ENCODE results near the gene MCU.
"Not testable (repeated sequence)": the region's sequence is repeated elsewhere in the genome, so short reads cannot be mapped to it uniquely, and the experiment has no call there.

The MCU gene

DNA sequence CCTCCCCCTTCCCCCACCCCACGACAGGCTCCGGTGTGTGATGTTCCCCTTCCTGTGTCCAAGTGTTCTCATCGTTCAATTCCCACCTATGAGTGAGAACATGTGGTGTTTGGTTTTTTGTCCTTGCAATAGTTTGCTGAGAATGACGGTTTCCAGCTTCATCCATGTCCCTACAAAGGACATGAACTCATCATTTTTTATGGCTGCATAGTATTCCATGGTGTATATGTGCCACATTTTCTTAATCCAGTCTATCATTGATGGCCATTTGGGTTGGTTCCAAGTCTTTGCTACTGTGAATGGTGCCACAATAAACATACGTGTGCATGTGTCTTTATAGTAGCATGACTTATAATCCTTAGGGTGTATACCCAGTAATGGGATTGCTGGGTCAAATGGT is 17.8 kb upstream of the MCU start:
- not testable (repeated sequence) for H2BK120ac ChIP-seq (ENCODE audit: low read depth, low read length); H2BK5ac ChIP-seq (ENCODE audit: low read depth, low read length, poor library complexity, severe bottlenecking); H3K79me1 ChIP-seq (replicated peaks; ENCODE audit: low read length, poor library complexity, severe bottlenecking); H2BK15ac ChIP-seq (ENCODE audit: low read depth, poor library complexity, severe bottlenecking); H2AFZ ChIP-seq (ENCODE audit: low read depth, low read length); H3K23ac ChIP-seq (ENCODE audit: low read length in 2 of 2); H3K4me3 ChIP-seq (ENCODE audit: insufficient read depth in 1 of 2, low read depth in 1 of 2, low read length in 2 of 2); H3K27ac ChIP-seq (ENCODE audit: low read length, poor library complexity, severe bottlenecking); H3K36me3 ChIP-seq (ENCODE audit: control insufficient read depth in 1 of 2, insufficient read depth in 2 of 2, low read depth in 1 of 2, low read length in 2 of 2); H3K18ac ChIP-seq (ENCODE audit: low read depth in 1 of 2, low read length in 2 of 2); H2AK5ac ChIP-seq (ENCODE audit: low read length, severe bottlenecking); H4K91ac ChIP-seq (ENCODE audit: low read length); H3K4me1 ChIP-seq (ENCODE audit: control insufficient read depth, insufficient read depth, low read depth, low read length); H3K27me3 ChIP-seq (ENCODE audit: control insufficient read depth in 1 of 2, insufficient read depth in 1 of 2, low read length in 2 of 2); H3K9me3 ChIP-seq (ENCODE audit: control insufficient read depth, low read length); H3K9ac ChIP-seq (ENCODE audit: low read length); H2BK12ac ChIP-seq (ENCODE audit: low read length in 2 of 2); H3K14ac ChIP-seq (ENCODE audit: low read length in 2 of 2); DNase-seq; H3K4ac ChIP-seq (ENCODE audit: low read depth in 1 of 2, low read length in 2 of 2); H3K4me2 ChIP-seq (ENCODE audit: low read length, poor library complexity, severe bottlenecking); H4K8ac ChIP-seq (ENCODE audit: low read length)
- 86% methylated on average over 1 of the region's 5 CpGs for WGBS

DNA sequence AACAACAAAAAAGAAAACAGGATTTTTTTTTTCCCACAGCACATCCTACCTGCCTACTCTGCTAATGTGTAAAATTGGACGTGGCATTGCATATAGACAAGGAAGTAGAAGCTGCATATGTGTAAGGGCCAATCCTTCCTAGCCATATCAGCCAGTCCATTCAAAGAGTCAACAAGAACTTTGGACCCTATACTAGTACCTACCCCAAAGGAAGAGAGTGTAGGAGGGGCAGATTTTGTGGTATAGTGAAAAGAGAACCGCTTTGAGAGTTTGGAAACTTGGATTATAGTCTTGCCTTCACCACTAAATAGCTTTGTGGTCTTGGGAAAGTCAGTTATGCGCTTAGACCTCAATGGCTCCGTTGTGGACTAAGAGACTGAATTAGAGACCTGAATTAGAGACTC is 12.1 kb upstream of the MCU start:
- no peaks in the 10 kb centered on the region for H3K27me3 ChIP-seq (ENCODE audit: control insufficient read depth in 1 of 2, insufficient read depth in 1 of 2, low read length in 2 of 2)
- H3K36me3 ChIP-seq (ENCODE audit: control insufficient read depth in 1 of 2, insufficient read depth in 2 of 2, low read depth in 1 of 2, low read length in 2 of 2) = no peaks in the 10 kb centered on the region
- WGBS = 100% methylated on average over 3 of the region's 4 CpGs
- no peak overlapping the region for H3K4ac ChIP-seq (ENCODE audit: low read depth in 1 of 2, low read length in 2 of 2)
- no peak overlapping the region for H2AK5ac ChIP-seq (ENCODE audit: low read length, severe bottlenecking)
- DNase-seq = no peak
- H4K91ac ChIP-seq (ENCODE audit: low read length) = no peak overlapping the region
- no peak overlapping the region for H2BK15ac ChIP-seq (ENCODE audit: low read depth, poor library complexity, severe bottlenecking)
- no peaks in the 10 kb centered on the region for H3K9me3 ChIP-seq (ENCODE audit: control insufficient read depth, low read length)
- no peak overlapping the region for H3K27ac ChIP-seq (ENCODE audit: low read length, poor library complexity, severe bottlenecking)
- no peak overlapping the region for H4K8ac ChIP-seq (ENCODE audit: low read length)
- no peak overlapping the region for H2BK12ac ChIP-seq (ENCODE audit: low read length in 2 of 2)
- H3K18ac ChIP-seq (ENCODE audit: low read depth in 1 of 2, low read length in 2 of 2) = no peak overlapping the region
- no peak overlapping the region for H2AFZ ChIP-seq (ENCODE audit: low read depth, low read length)
- H3K4me1 ChIP-seq (ENCODE audit: control insufficient read depth, insufficient read depth, low read depth, low read length) = peaks cover 5% of the 10 kb centered on the region
- H3K4me3 ChIP-seq (ENCODE audit: insufficient read depth in 1 of 2, low read depth in 1 of 2, low read length in 2 of 2) = no peak overlapping the region
- H3K79me1 ChIP-seq (replicated peaks; ENCODE audit: low read length, poor library complexity, severe bottlenecking) = no peaks in the 10 kb centered on the region
- H2BK120ac ChIP-seq (ENCODE audit: low read depth, low read length) = no peak overlapping the region
- no peak overlapping the region for H3K23ac ChIP-seq (ENCODE audit: low read length in 2 of 2)
- no peak overlapping the region for H3K4me2 ChIP-seq (ENCODE audit: low read length, poor library complexity, severe bottlenecking)
- H2BK5ac ChIP-seq (ENCODE audit: low read depth, low read length, poor library complexity, severe bottlenecking) = no peak overlapping the region
- no peak overlapping the region for H3K14ac ChIP-seq (ENCODE audit: low read length in 2 of 2)
- H3K9ac ChIP-seq (ENCODE audit: low read length) = no peak overlapping the region

DNA sequence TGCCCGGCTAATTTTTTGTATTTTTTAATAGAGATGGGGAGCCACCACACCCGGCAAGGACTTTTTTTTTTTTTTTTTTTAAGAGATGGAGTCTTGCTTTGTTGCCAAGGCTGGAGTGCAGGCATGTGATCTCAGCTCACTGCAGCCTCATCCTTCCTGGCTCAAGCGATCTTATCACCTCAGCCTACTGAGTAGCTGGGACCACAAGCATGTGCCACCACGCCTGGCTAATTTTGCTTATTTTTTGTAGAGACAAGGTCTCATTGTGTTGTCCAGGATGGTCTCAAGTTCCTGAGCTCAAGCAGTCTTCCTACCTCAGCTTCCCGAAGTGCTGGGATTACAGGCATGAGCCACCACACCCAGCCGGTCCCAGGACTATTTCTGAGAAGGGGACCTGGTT is 9.3 kb upstream of the MCU start:
- Histone ChIP-seq H4K8ac (ENCODE audit: low read length) (no peak overlapping the region), H3K27me3 (ENCODE audit: control insufficient read depth in 1 of 2, insufficient read depth in 1 of 2, low read length in 2 of 2) (no peaks in the 10 kb centered on the region), H3K36me3 (ENCODE audit: control insufficient read depth in 1 of 2, insufficient read depth in 2 of 2, low read depth in 1 of 2, low read length in 2 of 2) (no peaks in the 10 kb centered on the region), H2AFZ (ENCODE audit: low read depth, low read length) (no peak overlapping the region), H3K4me1 (ENCODE audit: control insufficient read depth, insufficient read depth, low read depth, low read length) (peaks cover 5% of the 10 kb centered on the region), H4K91ac (ENCODE audit: low read length) (no peak overlapping the region), H3K4ac (ENCODE audit: low read depth in 1 of 2, low read length in 2 of 2) (no peak overlapping the region), H3K9ac (ENCODE audit: low read length) (no peak overlapping the region), H3K23ac (ENCODE audit: low read length in 2 of 2) (no peak overlapping the region), H3K14ac (ENCODE audit: low read length in 2 of 2) (no peak overlapping the region), H3K9me3 (ENCODE audit: control insufficient read depth, low read length) (no peaks in the 10 kb centered on the region), H3K18ac (ENCODE audit: low read depth in 1 of 2, low read length in 2 of 2) (no peak overlapping the region), H3K4me3 (ENCODE audit: insufficient read depth in 1 of 2, low read depth in 1 of 2, low read length in 2 of 2) (no peak overlapping the region), H3K27ac (ENCODE audit: low read length, poor library complexity, severe bottlenecking) (no peak overlapping the region), H2BK5ac (ENCODE audit: low read depth, low read length, poor library complexity, severe bottlenecking) (no peak overlapping the region), H2BK15ac (ENCODE audit: low read depth, poor library complexity, severe bottlenecking) (no peak overlapping the region), H2BK12ac (ENCODE audit: low read length in 2 of 2) (no peak overlapping the region), H2BK120ac (ENCODE audit: low read depth, low read length) (no peak overlapping the region), H2AK5ac (ENCODE audit: low read length, severe bottlenecking) (no peak overlapping the region), H3K79me1 (replicated peaks; ENCODE audit: low read length, poor library complexity, severe bottlenecking) (no peaks in the 10 kb centered on the region), H3K4me2 (ENCODE audit: low read length, poor library complexity, severe bottlenecking) (no peak overlapping the region)
- DNase-seq = no peak
- 90% methylated on average over 6 of the region's 6 CpGs for WGBS

- Histone ChIP-seq H3K4ac (ENCODE audit: low read depth in 1 of 2, low read length in 2 of 2) (no peak overlapping the region), H3K4me3 (ENCODE audit: insufficient read depth in 1 of 2, low read depth in 1 of 2, low read length in 2 of 2) (no peak overlapping the region), H3K27ac (ENCODE audit: low read length, poor library complexity, severe bottlenecking) (no peak overlapping the region), H3K23ac (ENCODE audit: low read length in 2 of 2) (no peak overlapping the region), H3K9me3 (ENCODE audit: control insufficient read depth, low read length) (no peaks in the 10 kb centered on the region), H3K14ac (ENCODE audit: low read length in 2 of 2) (no peak overlapping the region), H3K4me2 (ENCODE audit: low read length, poor library complexity, severe bottlenecking) (no peak overlapping the region), H3K36me3 (ENCODE audit: control insufficient read depth in 1 of 2, insufficient read depth in 2 of 2, low read depth in 1 of 2, low read length in 2 of 2) (no peaks in the 10 kb centered on the region), H3K9ac (ENCODE audit: low read length) (no peak overlapping the region), H2AK5ac (ENCODE audit: low read length, severe bottlenecking) (no peak overlapping the region), H3K27me3 (ENCODE audit: control insufficient read depth in 1 of 2, insufficient read depth in 1 of 2, low read length in 2 of 2) (no peaks in the 10 kb centered on the region), H2AFZ (ENCODE audit: low read depth, low read length) (no peak overlapping the region), H2BK5ac (ENCODE audit: low read depth, low read length, poor library complexity, severe bottlenecking) (no peak overlapping the region), H3K4me1 (ENCODE audit: control insufficient read depth, insufficient read depth, low read depth, low read length) (peaks cover 8% of the 10 kb centered on the region), H2BK12ac (ENCODE audit: low read length in 2 of 2) (no peak overlapping the region), H4K91ac (ENCODE audit: low read length) (no peak overlapping the region), H4K8ac (ENCODE audit: low read length) (no peak overlapping the region), H2BK15ac (ENCODE audit: low read depth, poor library complexity, severe bottlenecking) (no peak overlapping the region), H2BK120ac (ENCODE audit: low read depth, low read length) (no peak overlapping the region), H3K18ac (ENCODE audit: low read depth in 1 of 2, low read length in 2 of 2) (no peak overlapping the region), H3K79me1 (replicated peaks; ENCODE audit: low read length, poor library complexity, severe bottlenecking) (no peaks in the 10 kb centered on the region)
- 94% methylated on average over 4 of the region's 7 CpGs for WGBS
- DNase-seq = no peak
Measured at GRCh38 chr10:72685264-72685921, 6.5 kb upstream of the MCU start.

Measured in mesenchymal stem cell (in vitro differentiated cells and primary cell).